Measurements from ENCODE around the gene DLX2.
"Not testable (repeated sequence)": the region's sequence is repeated elsewhere in the genome, so short reads cannot be mapped to it uniquely, and the experiment has no call there.

DLX2 gene

GRCh38 chr2:172083628-172084394, 18.9 kb downstream of the DLX2 start:
- DNase-seq (ENCODE audit: low spot score), result no peak

GRCh38 chr2:172082944-172083627, 19.6 kb downstream of the DLX2 start:
- peak; percentile 21 for DNase-seq (ENCODE audit: low spot score)

- DNase-seq (ENCODE audit: low spot score), result peak; percentile 18
These were observed 20.4 kb downstream of the DLX2 start for GRCh38 chr2:172082105-172082943.

GRCh38 chr2:172081221-172082022, 21.3 kb downstream of the DLX2 start:
- peak; percentile 55 for DNase-seq (ENCODE audit: low spot score)

GRCh38 chr2:172080641-172081220, 22.0 kb downstream of the DLX2 start:
- peak; percentile 55 for DNase-seq (ENCODE audit: low spot score)

GRCh38 chr2:172079838-172080640, 22.7 kb downstream of the DLX2 start:
- DNase-seq (ENCODE audit: low spot score), result no peak

GRCh38 chr2:172079416-172079815, 23.3 kb downstream of the DLX2 start:
- no peak for DNase-seq (ENCODE audit: low spot score)

- no peak for DNase-seq (ENCODE audit: low spot score)
These were observed 28.4 kb downstream of the DLX2 start for GRCh38 chr2:172074254-172074653.

GRCh38 chr2:172073518-172073917, 29.2 kb downstream of the DLX2 start:
- no peak for DNase-seq (ENCODE audit: low spot score)

GRCh38 chr2:172072706-172073105, 30.0 kb downstream of the DLX2 start:
- no peak for DNase-seq (ENCODE audit: low spot score)

- no peak for DNase-seq (ENCODE audit: low spot score)
These were observed 30.4 kb downstream of the DLX2 start for GRCh38 chr2:172072303-172072702.

GRCh38 chr2:172070936-172071335, 31.8 kb downstream of the DLX2 start:
- DNase-seq (ENCODE audit: low spot score), result no peak

- not testable (repeated sequence) for DNase-seq (ENCODE audit: low spot score)
These were observed 34.8 kb downstream of the DLX2 start for GRCh38 chr2:172067905-172068304.

GRCh38 chr2:172066394-172066886, 36.3 kb downstream of the DLX2 start:
- DNase-seq (ENCODE audit: low spot score), result no peak

- DNase-seq (ENCODE audit: low spot score), result no peak
These were observed 37.6 kb downstream of the DLX2 start for GRCh38 chr2:172065111-172065510.

GRCh38 chr2:172063446-172063845, 39.3 kb downstream of the DLX2 start:
- DNase-seq (ENCODE audit: low spot score), result no peak

GRCh38 chr2:172062402-172063004, 40.2 kb downstream of the DLX2 start:
- no peak for DNase-seq (ENCODE audit: low spot score)

GRCh38 chr2:172060118-172060517, 42.6 kb downstream of the DLX2 start:
- DNase-seq (ENCODE audit: low spot score), result not testable (repeated sequence)

GRCh38 chr2:172058660-172059059, 44.0 kb downstream of the DLX2 start:
- no peak for DNase-seq (ENCODE audit: low spot score)

GRCh38 chr2:172056293-172056692, 46.4 kb downstream of the DLX2 start:
- no peak for DNase-seq (ENCODE audit: low spot score)
